HEK293 (cell line): ENCODE results near the gene NOL6.

Experiments used
- CTCF ChIA-PET: fragments of 350-600 bp; formaldehyde crosslinking; extraction: SDS; loops from one replicate; lab custom pipeline; 2021; ENCODE audit warnings: antibody characterized with exemption; lab: Yijun Ruan, JAX
- POLR2A ChIA-PET: fragments of 300-600 bp; formaldehyde crosslinking; extraction: SDS; loops from one replicate; lab custom pipeline; 2020; ENCODE audit warnings: antibody characterized with exemption, inconsistent platforms; lab: Yijun Ruan, JAX
- H3K27ac ChIP-seq: fragments of 200-500 bp; sonication (Bioruptor generic); 2 replicates; pipeline ENCODE4 v1.5.1; 2014; ENCODE audit warnings: low read depth, low read length, control low read depth, inconsistent platforms; ENCODE audit errors: extremely low read depth
- H3K36me3 ChIP-seq, 2 experiments: fragments of 200-500 bp in 1 of 2; sonication (Bioruptor generic) in 1 of 2; 1 replicate in 1 of 2; 2 replicates in 1 of 2; pipeline ENCODE4 v1.5.1; 2014 to 2017; ENCODE audit warnings: inconsistent platforms in 2 of 2, low read length in 2 of 2; ENCODE audit not compliant: control insufficient read depth in 2 of 2, insufficient read depth in 1 of 2
- H3K4me1 ChIP-seq: fragments of 200-500 bp; sonication (Bioruptor generic); 2 replicates; pipeline ENCODE4 v1.5.1; 2014; ENCODE audit warnings: mild to moderate bottlenecking, low read length, inconsistent platforms; ENCODE audit not compliant: control insufficient read depth, insufficient read depth
- H3K4me3 ChIP-seq: 2 replicates; pipeline ENCODE4 v1.5.1; 2011; ENCODE audit warnings: low read depth, mild to moderate bottlenecking, control low read depth, low read length, moderate library complexity
- H3K9me3 ChIP-seq: fragments of 200-500 bp; sonication (Bioruptor generic); 2 replicates; pipeline ENCODE4 v1.5.1; 2014; ENCODE audit warnings: low read depth, low read length, inconsistent platforms; ENCODE audit not compliant: control insufficient read depth, insufficient read depth
- SCRT1 ChIP-seq: fragments of 450-650 bp; formaldehyde crosslinking; IDR thresholded peaks from 2 replicates; pipeline ENCODE4 v1.5.1; 2016; ENCODE audit warnings: missing biosample characterization, missing genetic modification characterization, borderline replicate concordance
- ZBTB17 ChIP-seq: fragments of 450-650 bp; formaldehyde crosslinking; IDR thresholded peaks from 2 replicates; pipeline ENCODE4 v1.5.1; 2016; ENCODE audit warnings: missing biosample characterization, missing genetic modification characterization
- ZNF114 ChIP-seq: fragments of 450-650 bp; formaldehyde crosslinking; IDR thresholded peaks from 2 replicates; pipeline ENCODE4 v1.5.0; 2017; ENCODE audit warnings: missing biosample characterization, missing genetic modification characterization
- ZNF214 ChIP-seq: fragments of 450-650 bp; formaldehyde crosslinking; IDR thresholded peaks from 2 replicates; pipeline ENCODE4 v1.5.1; 2017; ENCODE audit warnings: missing biosample characterization, mild to moderate bottlenecking, missing genetic modification characterization, borderline replicate concordance
- ZNF544 ChIP-seq: fragments of 450-650 bp; formaldehyde crosslinking; IDR thresholded peaks from 2 replicates; pipeline ENCODE4 v1.5.0; 2017; ENCODE audit warnings: missing biosample characterization, missing genetic modification characterization
- ZSCAN30 ChIP-seq: fragments of 450-650 bp; IDR thresholded peaks from 2 replicates; pipeline ENCODE4 v1.5.1; 2018; ENCODE audit warnings: missing biosample characterization, mild to moderate bottlenecking, missing genetic modification characterization, moderate library complexity
- TF ChIP-seq, protein P1 (sequence below): fragments of 450-650 bp; formaldehyde crosslinking; IDR thresholded peaks from 2 replicates; pipeline ENCODE4 v1.5.1; 2016; ENCODE audit warnings: missing biosample characterization, missing genetic modification characterization
- TF ChIP-seq, protein P2 (sequence below): fragments of 450-650 bp; formaldehyde crosslinking; IDR thresholded peaks from 2 replicates; pipeline ENCODE4 v1.5.1; 2016; ENCODE audit warnings: missing biosample characterization, missing genetic modification characterization, low read depth
- TF ChIP-seq, protein P3 (sequence below): fragments of 450-650 bp; formaldehyde crosslinking; IDR thresholded peaks from 2 replicates; pipeline ENCODE4; 2016; ENCODE audit warnings: missing biosample characterization, missing genetic modification characterization
- TF ChIP-seq, protein P4 (sequence below): fragments of 450-650 bp; formaldehyde crosslinking; IDR thresholded peaks from 2 replicates; pipeline ENCODE4 v1.5.1; 2017; ENCODE audit warnings: missing biosample characterization, missing genetic modification characterization

NOL6 gene

DNA sequence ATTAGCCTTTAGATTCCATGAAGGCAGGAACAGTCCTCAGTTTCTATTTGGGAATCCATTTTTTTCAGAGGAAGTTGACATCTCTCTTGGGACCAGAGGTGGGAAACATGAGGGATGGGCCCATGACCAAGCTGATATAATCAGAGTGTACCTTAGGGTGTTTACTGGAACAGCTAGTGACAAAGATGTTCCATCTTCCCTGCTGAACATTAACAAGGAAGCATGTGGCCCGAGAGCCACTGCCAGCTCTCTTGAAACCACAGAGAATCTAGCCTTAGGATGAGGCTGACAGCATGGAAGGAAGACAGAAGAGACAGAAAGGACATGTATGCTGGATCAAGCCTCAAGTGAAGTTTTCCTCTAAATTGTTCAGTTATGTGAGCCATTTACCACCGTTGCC lies 42.3 kb downstream of the NOL6 start (continued):
- TF ChIP-seq SCRT1 (tag by site-specific recombination): no peak
- TF ChIP-seq, all 188 proteins: peak for 0

DNA sequence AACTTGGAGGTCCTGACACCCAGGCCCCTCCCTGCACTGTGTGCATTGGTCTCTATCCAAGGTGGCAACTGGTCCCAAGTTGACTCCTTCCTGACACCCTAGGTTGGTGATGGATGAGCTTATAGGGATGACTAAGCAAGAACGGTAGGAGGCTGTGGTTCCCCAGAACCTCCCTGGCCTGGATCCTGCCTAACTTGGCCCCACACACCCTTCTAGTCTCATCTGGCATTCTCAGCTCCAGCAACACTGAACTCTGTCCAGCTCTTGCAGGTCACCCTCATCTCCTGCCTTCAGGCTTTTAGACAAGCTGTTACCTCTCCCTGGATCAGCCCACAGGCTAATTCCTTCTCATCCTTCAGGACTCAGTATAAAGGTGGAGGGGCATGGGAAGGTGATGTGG lies 42.8 kb downstream of the NOL6 start:
- ChIA-PET CTCF (interaction anchor here (0.7 to 4.5 kb wide), 6 partner anchors 16 to 73 kb away, joined by 3 to 38 read pairs (median 6); no protein-coding TSS in a partner anchor), POLR2A (no interaction called here)
- Histone ChIP-seq H3K9me3 (no peaks in the 10 kb centered on the region), H3K36me3 (no peaks in the 10 kb centered on the region), H3K4me1 (no peaks in the 10 kb centered on the region), H3K27ac (no peak overlapping the region), H3K4me3 (no peak overlapping the region)
- TF ChIP-seq, protein P1, sequence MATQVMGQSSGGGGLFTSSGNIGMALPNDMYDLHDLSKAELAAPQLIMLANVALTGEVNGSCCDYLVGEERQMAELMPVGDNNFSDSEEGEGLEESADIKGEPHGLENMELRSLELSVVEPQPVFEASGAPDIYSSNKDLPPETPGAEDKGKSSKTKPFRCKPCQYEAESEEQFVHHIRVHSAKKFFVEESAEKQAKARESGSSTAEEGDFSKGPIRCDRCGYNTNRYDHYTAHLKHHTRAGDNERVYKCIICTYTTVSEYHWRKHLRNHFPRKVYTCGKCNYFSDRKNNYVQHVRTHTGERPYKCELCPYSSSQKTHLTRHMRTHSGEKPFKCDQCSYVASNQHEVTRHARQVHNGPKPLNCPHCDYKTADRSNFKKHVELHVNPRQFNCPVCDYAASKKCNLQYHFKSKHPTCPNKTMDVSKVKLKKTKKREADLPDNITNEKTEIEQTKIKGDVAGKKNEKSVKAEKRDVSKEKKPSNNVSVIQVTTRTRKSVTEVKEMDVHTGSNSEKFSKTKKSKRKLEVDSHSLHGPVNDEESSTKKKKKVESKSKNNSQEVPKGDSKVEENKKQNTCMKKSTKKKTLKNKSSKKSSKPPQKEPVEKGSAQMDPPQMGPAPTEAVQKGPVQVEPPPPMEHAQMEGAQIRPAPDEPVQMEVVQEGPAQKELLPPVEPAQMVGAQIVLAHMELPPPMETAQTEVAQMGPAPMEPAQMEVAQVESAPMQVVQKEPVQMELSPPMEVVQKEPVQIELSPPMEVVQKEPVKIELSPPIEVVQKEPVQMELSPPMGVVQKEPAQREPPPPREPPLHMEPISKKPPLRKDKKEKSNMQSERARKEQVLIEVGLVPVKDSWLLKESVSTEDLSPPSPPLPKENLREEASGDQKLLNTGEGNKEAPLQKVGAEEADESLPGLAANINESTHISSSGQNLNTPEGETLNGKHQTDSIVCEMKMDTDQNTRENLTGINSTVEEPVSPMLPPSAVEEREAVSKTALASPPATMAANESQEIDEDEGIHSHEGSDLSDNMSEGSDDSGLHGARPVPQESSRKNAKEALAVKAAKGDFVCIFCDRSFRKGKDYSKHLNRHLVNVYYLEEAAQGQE (tag by site-specific recombination): 0 out of 2 replicates have a peak, but pooled peaks have one; percentile 53
- TF ChIP-seq, protein P2, sequence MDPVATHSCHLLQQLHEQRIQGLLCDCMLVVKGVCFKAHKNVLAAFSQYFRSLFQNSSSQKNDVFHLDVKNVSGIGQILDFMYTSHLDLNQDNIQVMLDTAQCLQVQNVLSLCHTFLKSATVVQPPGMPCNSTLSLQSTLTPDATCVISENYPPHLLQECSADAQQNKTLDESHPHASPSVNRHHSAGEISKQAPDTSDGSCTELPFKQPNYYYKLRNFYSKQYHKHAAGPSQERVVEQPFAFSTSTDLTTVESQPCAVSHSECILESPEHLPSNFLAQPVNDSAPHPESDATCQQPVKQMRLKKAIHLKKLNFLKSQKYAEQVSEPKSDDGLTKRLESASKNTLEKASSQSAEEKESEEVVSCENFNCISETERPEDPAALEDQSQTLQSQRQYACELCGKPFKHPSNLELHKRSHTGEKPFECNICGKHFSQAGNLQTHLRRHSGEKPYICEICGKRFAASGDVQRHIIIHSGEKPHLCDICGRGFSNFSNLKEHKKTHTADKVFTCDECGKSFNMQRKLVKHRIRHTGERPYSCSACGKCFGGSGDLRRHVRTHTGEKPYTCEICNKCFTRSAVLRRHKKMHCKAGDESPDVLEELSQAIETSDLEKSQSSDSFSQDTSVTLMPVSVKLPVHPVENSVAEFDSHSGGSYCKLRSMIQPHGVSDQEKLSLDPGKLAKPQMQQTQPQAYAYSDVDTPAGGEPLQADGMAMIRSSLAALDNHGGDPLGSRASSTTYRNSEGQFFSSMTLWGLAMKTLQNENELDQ (tag by site-specific recombination): no peak

DNA sequence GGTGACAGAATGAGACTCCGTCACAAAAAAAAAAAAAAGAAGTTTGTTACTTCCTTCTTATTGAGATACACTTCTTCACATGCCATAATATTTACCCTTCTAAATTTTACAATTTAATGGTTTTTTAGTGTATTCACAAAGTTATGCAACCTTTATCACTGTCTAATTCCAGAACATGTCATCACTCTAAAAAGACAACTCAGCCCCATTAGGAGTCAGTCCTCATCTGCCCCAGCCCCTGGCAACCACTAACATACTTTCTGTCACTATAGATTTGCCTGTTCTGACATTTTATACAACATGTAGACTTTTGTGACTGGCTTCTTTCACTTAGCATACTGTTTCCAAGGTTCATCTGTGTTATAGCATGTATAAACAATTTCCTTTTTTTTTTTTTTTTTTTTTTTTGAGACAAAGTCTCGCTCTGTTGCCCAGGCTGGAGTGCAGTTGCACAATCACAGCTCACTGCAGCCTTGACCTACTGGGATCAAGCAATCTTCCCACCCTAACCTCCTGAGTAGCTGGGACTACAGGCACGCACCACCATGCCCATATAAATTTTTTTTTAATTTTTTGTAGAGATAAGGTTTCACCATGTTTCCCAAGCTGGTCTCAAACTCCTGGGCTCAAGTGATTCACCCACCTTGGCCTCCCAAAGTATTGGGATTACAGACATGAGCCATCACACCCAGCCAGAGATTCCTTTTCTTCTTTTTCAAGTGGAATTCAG lies 44.3 kb downstream of the NOL6 start:
- no peak overlapping the region for H3K27ac ChIP-seq
- no peaks in the 10 kb centered on the region for H3K36me3 ChIP-seq
- no peaks in the 10 kb centered on the region for H3K4me1 ChIP-seq
- TF ChIP-seq ZBTB17 (tag by site-specific recombination) (no peak), ZSCAN30 (no peak)
- TF ChIP-seq, protein P3, sequence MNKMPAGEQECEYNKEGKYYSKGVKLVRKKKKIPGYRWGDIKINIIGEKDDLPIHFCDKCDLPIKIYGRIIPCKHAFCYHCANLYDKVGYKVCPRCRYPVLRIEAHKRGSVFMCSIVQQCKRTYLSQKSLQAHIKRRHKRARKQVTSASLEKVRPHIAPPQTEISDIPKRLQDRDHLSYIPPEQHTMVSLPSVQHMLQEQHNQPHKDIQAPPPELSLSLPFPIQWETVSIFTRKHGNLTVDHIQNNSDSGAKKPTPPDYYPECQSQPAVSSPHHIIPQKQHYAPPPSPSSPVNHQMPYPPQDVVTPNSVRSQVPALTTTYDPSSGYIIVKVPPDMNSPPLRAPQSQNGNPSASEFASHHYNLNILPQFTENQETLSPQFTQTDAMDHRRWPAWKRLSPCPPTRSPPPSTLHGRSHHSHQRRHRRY: no peak
- H3K9me3 ChIP-seq: no peaks in the 10 kb centered on the region
- H3K4me3 ChIP-seq: no peak overlapping the region
- CTCF ChIA-PET: interaction anchor here (4.1 to 4.5 kb wide), 2 partner anchors 14 to 24 kb away, joined by 24 to 38 read pairs; no protein-coding TSS in a partner anchor
- POLR2A ChIA-PET: no interaction called here

DNA sequence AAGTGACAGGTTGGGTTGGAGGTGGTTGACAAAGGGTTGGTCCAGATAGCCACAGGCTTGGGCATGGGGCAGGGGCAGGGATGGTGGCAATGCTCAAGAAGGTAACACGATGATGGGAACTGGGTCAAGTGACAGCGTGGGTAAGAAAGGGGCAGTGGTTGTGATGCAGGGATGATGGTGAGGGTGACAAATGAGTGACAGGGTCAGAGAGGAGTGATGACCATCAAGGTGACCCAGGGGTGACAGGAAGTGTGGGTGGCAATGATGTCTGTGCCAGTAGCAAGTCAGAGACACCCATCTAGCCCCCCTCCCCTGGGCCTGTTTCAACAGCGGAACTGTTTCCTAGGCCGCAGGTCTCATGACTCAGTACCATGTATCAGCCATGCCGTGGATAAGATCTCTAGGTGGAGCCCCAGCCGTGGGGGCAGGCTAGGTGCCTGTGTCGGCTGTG lies 46.9 kb downstream of the NOL6 start:
- no peaks in the 10 kb centered on the region for H3K9me3 ChIP-seq
- TF ChIP-seq ZNF114 (tag by site-specific recombination) (no peak), ZNF544 (no peak), ZNF214 (tag by site-specific recombination) (no peak)
- TF ChIP-seq, protein P4, sequence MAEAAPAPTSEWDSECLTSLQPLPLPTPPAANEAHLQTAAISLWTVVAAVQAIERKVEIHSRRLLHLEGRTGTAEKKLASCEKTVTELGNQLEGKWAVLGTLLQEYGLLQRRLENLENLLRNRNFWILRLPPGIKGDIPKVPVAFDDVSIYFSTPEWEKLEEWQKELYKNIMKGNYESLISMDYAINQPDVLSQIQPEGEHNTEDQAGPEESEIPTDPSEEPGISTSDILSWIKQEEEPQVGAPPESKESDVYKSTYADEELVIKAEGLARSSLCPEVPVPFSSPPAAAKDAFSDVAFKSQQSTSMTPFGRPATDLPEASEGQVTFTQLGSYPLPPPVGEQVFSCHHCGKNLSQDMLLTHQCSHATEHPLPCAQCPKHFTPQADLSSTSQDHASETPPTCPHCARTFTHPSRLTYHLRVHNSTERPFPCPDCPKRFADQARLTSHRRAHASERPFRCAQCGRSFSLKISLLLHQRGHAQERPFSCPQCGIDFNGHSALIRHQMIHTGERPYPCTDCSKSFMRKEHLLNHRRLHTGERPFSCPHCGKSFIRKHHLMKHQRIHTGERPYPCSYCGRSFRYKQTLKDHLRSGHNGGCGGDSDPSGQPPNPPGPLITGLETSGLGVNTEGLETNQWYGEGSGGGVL (tag by site-specific recombination): no peak
- TF ChIP-seq, protein P2 (tag by site-specific recombination): no peak
- no peaks in the 10 kb centered on the region for H3K4me1 ChIP-seq
- H3K4me3 ChIP-seq: no peak overlapping the region
- H3K36me3 ChIP-seq: no peaks in the 10 kb centered on the region
- H3K27ac ChIP-seq: no peak overlapping the region
- ChIA-PET POLR2A (no interaction called here), CTCF (interaction anchor here (0.8 to 1.5 kb wide), 2 partner anchors 12 to 20 kb away, joined by 3 to 11 read pairs; partner anchors contain the start of gene AQP3)
